ENCODE data around the gene N4BP2. TPM values are rescaled to one million over a fixed set of nuclear protein-coding genes. Genes with fewer than 3 reads are reported as not detected.

The N4BP2 gene
- total RNA-seq, 1 donor from 2014 or later: 9.8 TPM

DNA sequence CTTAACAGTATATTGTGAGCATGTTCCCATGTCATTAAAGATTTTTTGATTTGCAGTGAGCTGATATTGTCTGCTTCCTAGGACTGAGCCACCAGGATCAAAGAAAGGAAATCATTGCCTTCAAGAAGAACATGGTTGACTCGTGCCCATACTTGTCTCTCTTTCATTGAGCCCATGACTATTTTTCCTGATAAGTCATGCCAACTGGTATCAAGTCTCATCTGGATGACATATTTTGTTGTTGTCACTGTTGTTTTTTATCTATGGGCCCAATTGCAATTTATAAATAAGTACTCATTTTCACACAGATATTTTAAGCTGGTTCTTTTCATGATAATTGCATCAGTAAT, 130.0 kb downstream of the N4BP2 start:
- ATAC-seq: no peak
- TF ChIP-seq, protein P1, sequence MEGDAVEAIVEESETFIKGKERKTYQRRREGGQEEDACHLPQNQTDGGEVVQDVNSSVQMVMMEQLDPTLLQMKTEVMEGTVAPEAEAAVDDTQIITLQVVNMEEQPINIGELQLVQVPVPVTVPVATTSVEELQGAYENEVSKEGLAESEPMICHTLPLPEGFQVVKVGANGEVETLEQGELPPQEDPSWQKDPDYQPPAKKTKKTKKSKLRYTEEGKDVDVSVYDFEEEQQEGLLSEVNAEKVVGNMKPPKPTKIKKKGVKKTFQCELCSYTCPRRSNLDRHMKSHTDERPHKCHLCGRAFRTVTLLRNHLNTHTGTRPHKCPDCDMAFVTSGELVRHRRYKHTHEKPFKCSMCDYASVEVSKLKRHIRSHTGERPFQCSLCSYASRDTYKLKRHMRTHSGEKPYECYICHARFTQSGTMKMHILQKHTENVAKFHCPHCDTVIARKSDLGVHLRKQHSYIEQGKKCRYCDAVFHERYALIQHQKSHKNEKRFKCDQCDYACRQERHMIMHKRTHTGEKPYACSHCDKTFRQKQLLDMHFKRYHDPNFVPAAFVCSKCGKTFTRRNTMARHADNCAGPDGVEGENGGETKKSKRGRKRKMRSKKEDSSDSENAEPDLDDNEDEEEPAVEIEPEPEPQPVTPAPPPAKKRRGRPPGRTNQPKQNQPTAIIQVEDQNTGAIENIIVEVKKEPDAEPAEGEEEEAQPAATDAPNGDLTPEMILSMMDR (IDR thresholded peaks at IDR 0.05): no peak
- no peak for DNase-seq

DNA sequence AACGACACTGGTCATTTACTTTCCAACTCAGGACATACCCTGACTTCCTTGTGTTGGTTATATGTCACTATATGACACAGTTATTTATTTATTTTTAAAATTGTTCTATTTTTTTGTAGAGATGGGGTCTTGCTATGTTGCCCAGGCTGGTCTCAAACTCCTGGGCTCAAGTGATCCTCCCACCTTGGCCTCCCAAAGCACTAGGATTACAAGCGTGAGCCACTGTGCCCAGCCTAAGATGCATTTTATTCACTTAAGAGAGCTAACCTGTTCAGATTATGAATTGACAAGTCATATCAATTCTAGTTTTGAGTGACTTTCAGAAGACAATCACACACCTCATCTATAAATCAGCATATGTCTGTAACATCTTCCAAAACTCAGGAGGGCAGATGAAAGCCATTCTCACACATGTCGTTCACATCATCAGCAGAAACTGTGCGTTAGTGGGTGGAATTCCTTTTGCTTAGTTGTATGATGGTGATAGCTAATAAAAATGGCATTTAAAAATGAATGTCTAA, 130.8 kb downstream of the N4BP2 start:
- intact Hi-C loops (cut with DNase I): no loop called here
- TF ChIP-seq, protein P1 (IDR thresholded peaks at IDR 0.05): no peak

More for the DNA sequence above, 130.0 kb downstream of the N4BP2 start:
- H3K36me3 ChIP-seq: no peaks in the 10 kb centered on the region
- H3K4me3 ChIP-seq: no peak overlapping the region
- H3K4me1 ChIP-seq: no peaks in the 10 kb centered on the region
- no peaks in the 10 kb centered on the region for H3K9me3 ChIP-seq
- intact Hi-C loops (cut with DNase I): no loop called here
- no peaks in the 10 kb centered on the region for H3K27me3 ChIP-seq
- no peak overlapping the region for H3K27ac ChIP-seq

DNA sequence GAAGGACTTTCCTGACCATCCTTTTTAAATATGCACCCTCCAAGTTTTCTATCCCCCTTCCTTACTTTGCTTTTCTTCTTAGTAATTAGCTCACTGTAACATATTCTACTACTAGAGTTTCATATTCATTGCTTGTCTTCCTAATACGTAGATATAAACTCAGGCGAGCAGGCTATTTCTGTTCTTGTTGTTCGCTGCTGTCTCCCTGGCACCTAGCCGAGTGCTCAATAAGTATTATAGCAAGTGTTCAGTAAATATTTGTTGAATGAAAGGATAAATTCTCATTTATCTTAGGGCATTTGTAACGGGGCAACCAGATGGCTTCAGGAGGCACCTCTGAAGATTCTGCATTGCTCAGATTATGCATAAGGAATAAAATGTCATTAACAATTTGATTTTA, 133.4 kb downstream of the N4BP2 start:
- ATAC-seq (no peak), DNase-seq (no peak)
- Histone ChIP-seq H3K27ac (no peak overlapping the region), H3K27me3 (no peaks in the 10 kb centered on the region), H3K4me3 (no peak overlapping the region), H3K36me3 (no peaks in the 10 kb centered on the region), H3K4me1 (no peaks in the 10 kb centered on the region), H3K9me3 (no peaks in the 10 kb centered on the region)
- TF ChIP-seq, protein P1 (IDR thresholded peaks at IDR 0.05): no peak
- intact Hi-C loops (cut with DNase I): no loop called here

More for the DNA sequence above, 130.8 kb downstream of the N4BP2 start:
- Histone ChIP-seq H3K4me1 (no peaks in the 10 kb centered on the region), H3K4me3 (no peak overlapping the region), H3K27ac (no peak overlapping the region), H3K27me3 (no peaks in the 10 kb centered on the region), H3K9me3 (no peaks in the 10 kb centered on the region), H3K36me3 (no peaks in the 10 kb centered on the region)
- ATAC-seq (no peak), DNase-seq (no peak)

DNA sequence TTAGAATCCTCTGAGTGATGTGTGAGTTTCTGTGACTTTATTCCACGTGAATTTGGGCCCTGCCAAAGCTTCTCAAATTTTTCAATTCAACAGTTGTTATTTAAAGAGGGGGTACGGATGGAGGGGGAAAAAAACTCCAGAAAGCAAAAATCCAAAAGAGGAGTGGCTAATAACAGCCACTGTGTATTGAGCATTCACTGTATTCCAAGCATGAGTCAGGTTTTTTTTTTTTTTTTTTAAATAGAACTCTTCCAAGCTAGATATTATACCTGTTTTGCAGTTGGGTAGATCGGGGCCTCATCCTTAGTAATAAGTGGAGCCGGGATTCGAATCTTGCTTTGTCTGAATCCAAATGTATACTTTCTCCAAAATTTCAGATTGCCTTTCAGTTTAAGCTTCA, 133.8 kb downstream of the N4BP2 start:
- Histone ChIP-seq H3K27me3 (no peaks in the 10 kb centered on the region), H3K4me1 (no peaks in the 10 kb centered on the region), H3K36me3 (no peaks in the 10 kb centered on the region), H3K27ac (no peak overlapping the region), H3K4me3 (no peak overlapping the region), H3K9me3 (no peaks in the 10 kb centered on the region)
- no peak for DNase-seq
- ATAC-seq: no peak
- intact Hi-C loops (cut with DNase I): no loop called here
- TF ChIP-seq, protein P1 (IDR thresholded peaks at IDR 0.05): no peak

DNA sequence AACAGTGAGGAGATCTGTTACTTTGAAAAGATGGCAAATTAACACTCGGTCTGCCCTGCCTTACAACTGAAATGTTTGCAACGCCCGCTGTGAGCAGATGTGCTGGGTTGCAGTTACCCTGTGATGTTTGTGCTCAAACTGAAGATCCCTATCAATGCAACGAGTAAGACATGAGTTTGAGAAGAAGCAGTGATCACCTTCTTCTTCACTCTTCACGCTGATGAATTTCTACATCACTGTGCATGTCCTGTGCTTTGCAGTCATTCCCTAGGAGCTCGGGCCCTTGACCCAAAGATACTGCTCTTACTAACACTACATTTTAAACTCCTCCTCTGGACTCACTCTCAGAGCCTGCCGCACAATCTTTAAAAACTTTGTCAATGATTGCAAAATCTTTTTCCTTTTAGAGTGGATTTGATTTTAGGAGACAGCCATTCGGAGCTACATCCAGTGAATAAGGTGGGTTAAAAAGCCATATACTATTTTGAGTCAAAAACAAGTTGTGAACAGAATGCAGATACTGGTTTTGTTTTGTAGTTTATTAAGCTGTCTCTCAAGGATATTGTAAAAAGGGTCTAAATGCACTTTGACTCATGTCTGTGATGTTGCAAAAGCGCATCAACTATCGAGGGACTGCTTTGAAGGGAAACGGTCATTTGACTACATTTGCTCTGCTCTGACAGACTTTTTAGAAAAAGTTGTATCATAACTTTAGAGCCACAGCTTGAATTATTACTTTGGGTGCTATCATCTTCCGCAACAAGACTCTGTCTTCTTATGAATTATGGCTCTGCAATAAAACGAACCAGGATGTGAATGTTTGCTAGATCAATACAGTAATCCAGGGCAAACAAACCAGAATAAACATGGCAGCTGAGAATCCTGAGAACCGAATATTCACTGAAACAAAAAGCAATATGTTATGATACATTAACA, 134.5 kb downstream of the N4BP2 start:
- H3K9me3 ChIP-seq: no peaks in the 10 kb centered on the region
- TF ChIP-seq, protein P1 (IDR thresholded peaks at IDR 0.05): no peak
- no peak for ATAC-seq
- H3K4me1 ChIP-seq: no peaks in the 10 kb centered on the region
- H3K4me3 ChIP-seq: no peak overlapping the region
- H3K36me3 ChIP-seq: no peaks in the 10 kb centered on the region
- no peak overlapping the region for H3K27ac ChIP-seq
- H3K27me3 ChIP-seq: no peaks in the 10 kb centered on the region
- DNase-seq: no peak
- intact Hi-C loops (cut with DNase I): no loop called here
